ENCODE data around the gene TPRN. TPM values are rescaled to one million over a fixed set of nuclear protein-coding genes. Genes with fewer than 3 reads are reported as not detected.

The TPRN gene
- total RNA-seq, 1 experiment from 2014 or later, result 43.1 TPM

GRCh38 chr9:137245450-137246421 is 45.2 kb upstream of the TPRN start (continued):
- TF ChIP-seq HMGA2 (CRISPR knock-in tag; IDR thresholded peaks at IDR 0.05) (no peak), AR (CRISPR knock-in tag; IDR thresholded peaks at IDR 0.05) (no peak), PRRX2 (CRISPR knock-in tag; IDR thresholded peaks at IDR 0.05) (no peak), NR1H2 (CRISPR knock-in tag; IDR thresholded peaks at IDR 0.05) (no peak), HMGXB4 (CRISPR knock-in tag; IDR thresholded peaks at IDR 0.05) (no peak)
- TF ChIP-seq, protein P1, sequence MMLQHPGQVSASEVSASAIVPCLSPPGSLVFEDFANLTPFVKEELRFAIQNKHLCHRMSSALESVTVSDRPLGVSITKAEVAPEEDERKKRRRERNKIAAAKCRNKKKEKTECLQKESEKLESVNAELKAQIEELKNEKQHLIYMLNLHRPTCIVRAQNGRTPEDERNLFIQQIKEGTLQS (CRISPR knock-in tag; conservative IDR thresholded peaks at IDR 0.05), result no peak

DNA sequence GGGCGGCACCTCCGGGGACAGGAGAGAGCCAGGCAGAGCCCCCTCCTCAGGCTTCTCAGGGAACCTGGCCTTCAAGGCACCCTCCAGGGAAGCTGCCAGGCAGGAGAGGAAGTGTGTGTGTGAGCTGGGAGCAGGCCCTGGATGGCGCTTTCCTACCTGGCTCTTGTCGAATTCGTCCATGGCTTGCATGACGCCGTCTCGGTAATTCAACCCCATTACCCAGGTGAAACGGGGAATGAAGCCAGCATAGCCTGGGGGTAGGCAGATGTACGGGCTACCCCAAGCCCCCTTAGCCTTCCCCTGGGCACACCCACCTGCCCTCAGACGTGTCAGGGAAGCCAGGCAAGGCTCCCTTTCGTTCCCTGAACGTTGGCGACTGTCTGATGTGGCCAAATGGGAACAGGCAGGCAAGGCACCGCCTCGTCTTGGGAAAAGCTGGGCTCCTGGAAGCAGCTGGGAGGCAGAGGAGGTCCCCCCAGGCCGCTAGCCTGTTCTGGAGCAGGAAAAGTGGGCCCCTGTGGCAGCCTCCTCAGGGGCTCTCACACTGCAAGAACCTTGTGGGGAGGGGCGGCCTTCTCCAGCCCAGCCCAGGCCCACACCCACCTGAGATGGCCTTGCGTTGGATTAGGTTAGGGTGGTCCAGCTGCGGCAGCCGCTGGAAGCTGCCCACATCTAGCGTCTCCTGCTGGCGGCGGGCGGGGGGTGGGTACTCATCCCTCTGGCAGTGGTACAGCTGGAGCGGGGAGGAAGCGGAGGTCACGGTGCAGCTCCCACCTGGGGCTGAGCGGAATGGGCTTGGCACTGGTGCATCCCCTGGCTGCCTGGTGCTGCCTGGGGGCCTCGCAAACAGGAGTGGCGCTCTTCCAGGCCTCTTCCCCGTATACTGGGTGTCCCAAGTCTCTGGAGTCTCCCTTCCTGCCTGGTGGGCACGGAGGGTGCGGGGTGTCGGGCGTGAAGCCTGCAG is 44.2 kb upstream of the TPRN start:
- no peaks in the 10 kb centered on the region for H3K9me3 Mint-ChIP-seq
- DNase-seq (ENCODE audit: low spot score) (peak; percentile 33), ATAC-seq (peak; percentile 2)
- TF ChIP-seq MAX (CRISPR knock-in tag; IDR thresholded peaks at IDR 0.05) (peak; percentile 38; the same call in 1 of the 2 replicates), SMAD4 (CRISPR knock-in tag; IDR thresholded peaks at IDR 0.05) (0 out of 2 replicates have a peak, but pooled peaks have one; percentile 13), ZBTB43 (CRISPR knock-in tag; IDR thresholded peaks at IDR 0.05) (no peak), OVOL2 (CRISPR knock-in tag; IDR thresholded peaks at IDR 0.05; ENCODE audit: borderline replicate concordance) (no peak), NFYB (CRISPR knock-in tag; conservative IDR thresholded peaks at IDR 0.05; ENCODE audit: low read depth) (no peak)
- H3K27me3 Mint-ChIP-seq (ENCODE audit: low read depth), result peaks cover 4% of the 10 kb centered on the region
- ChIA-PET POLR2A (interaction anchor here (0.5 to 2.1 kb wide), 4 partner anchors 10 to 42 kb away, joined by 3 to 9 read pairs (median 4); partner anchors contain the start of gene TOR4A), CTCF (interaction anchor here (0.5 to 5.9 kb wide), 23 partner anchors 8 to 215 kb away, joined by 3 to 46 read pairs (median 4); partner anchors contain the start of genes NELFB, RNF224, SAPCD2 and TOR4A)
- H3K36me3 Mint-ChIP-seq, result peaks cover 20% of the 10 kb centered on the region
- H3K27ac Mint-ChIP-seq, result peak overlapping the region; percentile 70
- H3K4me3 Mint-ChIP-seq, result peak overlapping the region; percentile 81
- H3K4me1 Mint-ChIP-seq, result peaks cover 28% of the 10 kb centered on the region

Data from WTC11 (cell line).